Mesenchymal stem cell (in vitro differentiated cells and primary cell): Measurements from ENCODE around the gene SLC25A25.
A peak's percentile ranks its signal among the peaks of the same experiment; 100 is the strongest.

Experiments used
- DNase-seq: peaks from one replicate; pipeline ENCODE4 v3.0.0-alpha.2; 2013
- H2AFZ ChIP-seq: one replicate; pipeline ENCODE4 v1.6.1; 2013; ENCODE audit warnings: low read depth, mild to moderate bottlenecking, control low read depth, inconsistent platforms, low read length, moderate library complexity
- H2AK5ac ChIP-seq: 2 replicates; pipeline ENCODE4 v1.6.1; 2013; ENCODE audit warnings: low read length, moderate library complexity, mild to moderate bottlenecking, inconsistent platforms; ENCODE audit not compliant: severe bottlenecking
- H2BK120ac ChIP-seq: one replicate; pipeline ENCODE4 v1.6.1; 2013; ENCODE audit warnings: low read depth, mild to moderate bottlenecking, inconsistent platforms, low read length, moderate library complexity
- H2BK12ac ChIP-seq, 2 experiments: one replicate each; pipeline ENCODE4 v1.6.1; 2013; ENCODE audit warnings: inconsistent platforms in 2 of 2, low read length in 2 of 2, mild to moderate bottlenecking in 2 of 2, moderate library complexity in 2 of 2, control low read depth in 1 of 2
- H2BK15ac ChIP-seq: one replicate; pipeline ENCODE4 v1.6.1; 2013; ENCODE audit warnings: mild to moderate bottlenecking, low read depth, inconsistent platforms; ENCODE audit not compliant: poor library complexity, severe bottlenecking
- H2BK5ac ChIP-seq: 2 replicates; pipeline ENCODE4 v1.6.1; 2013; ENCODE audit warnings: low read depth, mild to moderate bottlenecking, low read length, control low read depth, inconsistent platforms; ENCODE audit not compliant: poor library complexity, severe bottlenecking
- H3K14ac ChIP-seq, 2 experiments: one replicate each; pipeline ENCODE4 v1.6.1; 2013; ENCODE audit warnings: inconsistent platforms in 2 of 2, low read length in 2 of 2, control low read depth in 1 of 2, mild to moderate bottlenecking in 1 of 2, moderate library complexity in 1 of 2
- H3K18ac ChIP-seq, 2 experiments: one replicate each; pipeline ENCODE4 v1.6.1; 2013; ENCODE audit warnings: inconsistent platforms in 2 of 2, low read length in 2 of 2, control low read depth in 1 of 2, low read depth in 1 of 2, mild to moderate bottlenecking in 1 of 2
- H3K23ac ChIP-seq, 2 experiments: one replicate each; pipeline ENCODE4 v1.6.1; 2013; ENCODE audit warnings: inconsistent platforms in 2 of 2, low read length in 2 of 2, mild to moderate bottlenecking in 2 of 2, moderate library complexity in 2 of 2, control low read depth in 1 of 2
- H3K27ac ChIP-seq: 2 replicates; pipeline ENCODE4 v1.5.1; 2013; ENCODE audit warnings: mild to moderate bottlenecking, moderate library complexity, low read length, control low read depth, inconsistent platforms; ENCODE audit not compliant: poor library complexity, severe bottlenecking
- H3K27me3 ChIP-seq, 2 experiments: 2 replicates each; pipeline versions ENCODE4 v1.6.1 to v1.7.0; 2013; ENCODE audit warnings: low read length in 2 of 2, mild to moderate bottlenecking in 2 of 2, moderate library complexity in 2 of 2, control low read depth in 1 of 2, inconsistent platforms in 1 of 2; ENCODE audit not compliant: control insufficient read depth in 1 of 2, insufficient read depth in 1 of 2
- H3K36me3 ChIP-seq, 2 experiments: 2 replicates each; pipeline versions ENCODE4 v1.6.1 to v1.7.0; 2013; ENCODE audit warnings: low read length in 2 of 2, control low read depth in 1 of 2, inconsistent platforms in 1 of 2, low read depth in 1 of 2, mild to moderate bottlenecking in 1 of 2; ENCODE audit not compliant: insufficient read depth in 2 of 2, control insufficient read depth in 1 of 2
- H3K4ac ChIP-seq, 2 experiments: one replicate each; pipeline ENCODE4 v1.6.1; 2013; ENCODE audit warnings: inconsistent platforms in 2 of 2, low read length in 2 of 2, mild to moderate bottlenecking in 2 of 2, moderate library complexity in 2 of 2, control low read depth in 1 of 2, low read depth in 1 of 2
- H3K4me1 ChIP-seq: 2 replicates; pipeline ENCODE4 v1.6.1; 2013; ENCODE audit warnings: low read depth, low read length, control low read depth; ENCODE audit not compliant: control insufficient read depth, insufficient read depth
- H3K4me2 ChIP-seq: 2 replicates; pipeline ENCODE4 v1.6.1; 2013; ENCODE audit warnings: low read length, mild to moderate bottlenecking, inconsistent platforms; ENCODE audit not compliant: poor library complexity, severe bottlenecking
- H3K4me3 ChIP-seq, 2 experiments: 2 replicates each; pipeline versions ENCODE4 v1.5.1 to v1.7.0; 2013; ENCODE audit warnings: low read length in 2 of 2, mild to moderate bottlenecking in 2 of 2, control low read depth in 1 of 2, low read depth in 1 of 2; ENCODE audit not compliant: insufficient read depth in 1 of 2
- H3K79me1 ChIP-seq: replicated peaks from 2 replicates; pipeline ENCODE4 v1.6.1; 2013; ENCODE audit warnings: mild to moderate bottlenecking, control low read depth, low read length, inconsistent platforms; ENCODE audit not compliant: poor library complexity, severe bottlenecking
- H3K9ac ChIP-seq: 2 replicates; pipeline ENCODE4 v1.7.0; 2013; ENCODE audit warnings: mild to moderate bottlenecking, low read length, moderate library complexity
- H3K9me3 ChIP-seq: 2 replicates; pipeline ENCODE4 v1.7.0; 2013; ENCODE audit warnings: mild to moderate bottlenecking, low read length; ENCODE audit not compliant: control insufficient read depth
- H4K8ac ChIP-seq: one replicate; pipeline ENCODE4 v1.6.1; 2013; ENCODE audit warnings: inconsistent platforms, mild to moderate bottlenecking, low read length, moderate library complexity
- H4K91ac ChIP-seq: one replicate; pipeline ENCODE4 v1.6.1; 2013; ENCODE audit warnings: mild to moderate bottlenecking, low read length, inconsistent platforms
- WGBS: methylation state at CpG from one replicate; pipeline ENCODE4 v1.1.7; 2013; ENCODE audit warnings: mixed read lengths; 5-methylcytosine and 5-hydroxymethylcytosine counted together

SLC25A25 gene

GRCh38 chr9:128049843-128050242, 18.2 kb upstream of the SLC25A25 start:
- DNase-seq = peak; percentile 41
- Histone ChIP-seq H3K18ac (no peak overlapping the region), H2AK5ac (no peak overlapping the region), H3K9me3 (no peaks in the 10 kb centered on the region), H3K4me1 (peaks cover 9% of the 10 kb centered on the region), H2BK15ac (no peak overlapping the region), H3K14ac (no peak overlapping the region), H2AFZ (no peak overlapping the region), H4K8ac (no peak overlapping the region), H3K79me1 (no peaks in the 10 kb centered on the region), H3K23ac (no peak overlapping the region), H2BK5ac (no peak overlapping the region), H3K27me3 (no peaks in the 10 kb centered on the region), H4K91ac (no peak overlapping the region), H3K4ac (no peak overlapping the region), H2BK120ac (no peak overlapping the region), H3K4me2 (no peak overlapping the region), H3K9ac (no peak overlapping the region), H3K4me3 (no peak overlapping the region), H3K27ac (no peak overlapping the region), H3K36me3 (no peaks in the 10 kb centered on the region), H2BK12ac (no peak overlapping the region)
- 21% methylated on average over 2 of the region's 3 CpGs for WGBS

- Histone ChIP-seq H3K79me1 (no peaks in the 10 kb centered on the region), H3K4me1 (peaks cover 11% of the 10 kb centered on the region), H3K18ac (peak overlapping the region in 1 of 2 experiments; percentile 11), H2BK5ac (no peak overlapping the region), H3K4me2 (no peak overlapping the region), H4K8ac (no peak overlapping the region), H2BK15ac (peak overlapping the region; percentile 53), H3K4me3 (no peak overlapping the region), H3K4ac (no peak overlapping the region), H4K91ac (no peak overlapping the region), H3K36me3 (no peaks in the 10 kb centered on the region), H2BK120ac (no peak overlapping the region), H3K14ac (no peak overlapping the region), H2AFZ (no peak overlapping the region), H3K9me3 (no peaks in the 10 kb centered on the region), H3K9ac (no peak overlapping the region), H3K23ac (no peak overlapping the region), H3K27me3 (no peaks in the 10 kb centered on the region), H3K27ac (no peak overlapping the region), H2BK12ac (peak overlapping the region in 1 of 2 experiments; percentile 51), H2AK5ac (no peak overlapping the region)
- DNase-seq = no peak
- whole genome bisulfite sequencing = 92% methylated on average over 14 of the region's 15 CpGs
Measured at GRCh38 chr9:128051932-128052709, 15.9 kb upstream of the SLC25A25 start.

GRCh38 chr9:128053560-128053959, 14.5 kb upstream of the SLC25A25 start:
- H2BK5ac ChIP-seq = no peak overlapping the region
- H3K4me3 ChIP-seq = no peak overlapping the region
- no peaks in the 10 kb centered on the region for H3K79me1 ChIP-seq
- H2BK15ac ChIP-seq = no peak overlapping the region
- H4K91ac ChIP-seq = no peak overlapping the region
- H3K36me3 ChIP-seq = no peaks in the 10 kb centered on the region
- H3K4ac ChIP-seq = no peak overlapping the region
- no peak overlapping the region for H3K27ac ChIP-seq
- no peak overlapping the region for H2AFZ ChIP-seq
- WGBS = 92% methylated on average over 7 of the region's 11 CpGs
- no peak for DNase-seq
- no peak overlapping the region for H2BK12ac ChIP-seq
- H3K27me3 ChIP-seq = no peaks in the 10 kb centered on the region
- H3K4me2 ChIP-seq = no peak overlapping the region
- H3K9ac ChIP-seq = no peak overlapping the region
- H3K14ac ChIP-seq = no peak overlapping the region
- no peak overlapping the region for H3K23ac ChIP-seq
- H3K9me3 ChIP-seq = no peaks in the 10 kb centered on the region
- H2BK120ac ChIP-seq = no peak overlapping the region
- H4K8ac ChIP-seq = no peak overlapping the region
- peaks cover 13% of the 10 kb centered on the region for H3K4me1 ChIP-seq
- H2AK5ac ChIP-seq = no peak overlapping the region
- H3K18ac ChIP-seq = no peak overlapping the region

- no peak overlapping the region for H4K8ac ChIP-seq
- H3K14ac ChIP-seq = no peak overlapping the region
- H2BK12ac ChIP-seq = no peak overlapping the region
- H4K91ac ChIP-seq = no peak overlapping the region
- H2BK120ac ChIP-seq = no peak overlapping the region
- H3K36me3 ChIP-seq = no peaks in the 10 kb centered on the region
- no peak overlapping the region for H2AK5ac ChIP-seq
- no peak overlapping the region for H2BK5ac ChIP-seq
- no peak overlapping the region for H3K27ac ChIP-seq
- no peak overlapping the region for H3K4me2 ChIP-seq
- no peak overlapping the region for H3K4ac ChIP-seq
- WGBS = 90% methylated on average over 3 of the region's 3 CpGs
- peaks cover 13% of the 10 kb centered on the region for H3K4me1 ChIP-seq
- no peaks in the 10 kb centered on the region for H3K9me3 ChIP-seq
- DNase-seq = no peak
- H3K23ac ChIP-seq = no peak overlapping the region
- H2AFZ ChIP-seq = no peak overlapping the region
- H2BK15ac ChIP-seq = no peak overlapping the region
- H3K9ac ChIP-seq = no peak overlapping the region
- no peak overlapping the region for H3K4me3 ChIP-seq
- H3K18ac ChIP-seq = no peak overlapping the region
- no peaks in the 10 kb centered on the region for H3K27me3 ChIP-seq
- H3K79me1 ChIP-seq = no peaks in the 10 kb centered on the region
Measured at GRCh38 chr9:128054087-128054486, 13.9 kb upstream of the SLC25A25 start.
